HG03066 (cell line): ENCODE data around the gene SLC6A18.

Experiments used
- ATAC-seq: cut with Tn5 transposase; IDR thresholded peaks from one replicate; pipeline ENCODE4 v1.9.1; 2021; ENCODE audit warnings: low read depth; ENCODE audit not compliant: unreplicated experiment

SLC6A18 gene

DNA sequence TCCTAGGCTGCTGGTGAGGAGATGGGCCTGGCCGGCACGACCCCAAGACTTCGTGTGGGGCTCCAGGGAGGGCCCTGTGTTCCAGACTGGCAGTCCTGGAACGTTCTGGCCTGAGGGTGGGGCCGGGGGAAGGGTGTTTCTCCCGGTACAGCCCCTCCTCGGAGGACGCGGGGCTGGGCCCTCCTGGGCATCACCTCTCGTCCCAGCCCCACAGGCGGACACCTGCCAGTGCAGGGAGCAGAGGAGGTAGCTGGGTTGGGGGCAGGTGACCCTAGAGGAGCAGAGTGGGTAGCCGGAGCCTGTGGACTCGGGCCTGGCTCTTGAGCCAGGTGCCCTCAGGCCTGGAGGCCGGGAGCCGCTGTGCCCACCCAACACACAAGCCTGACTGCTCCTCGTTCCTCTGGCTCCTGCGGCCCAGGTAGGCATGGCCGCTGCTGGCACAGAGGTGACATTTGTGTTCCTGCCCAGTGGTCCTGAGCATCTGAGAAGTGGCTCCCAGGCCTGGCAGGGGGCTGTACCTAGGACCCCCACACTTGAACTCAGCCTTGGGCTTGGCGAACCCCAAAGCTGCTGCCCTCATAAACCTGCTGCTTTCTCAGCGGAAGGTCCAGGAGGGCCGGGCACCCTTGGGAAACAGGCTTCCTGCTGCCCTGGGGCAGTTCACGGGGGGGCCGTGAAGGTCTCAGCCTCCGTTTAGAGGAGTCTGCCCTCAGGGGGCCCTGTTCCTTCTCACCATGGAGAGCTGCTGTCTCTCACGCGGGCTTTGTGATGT is 23.0 kb upstream of the SLC6A18 start:
- ATAC-seq = no peak

DNA sequence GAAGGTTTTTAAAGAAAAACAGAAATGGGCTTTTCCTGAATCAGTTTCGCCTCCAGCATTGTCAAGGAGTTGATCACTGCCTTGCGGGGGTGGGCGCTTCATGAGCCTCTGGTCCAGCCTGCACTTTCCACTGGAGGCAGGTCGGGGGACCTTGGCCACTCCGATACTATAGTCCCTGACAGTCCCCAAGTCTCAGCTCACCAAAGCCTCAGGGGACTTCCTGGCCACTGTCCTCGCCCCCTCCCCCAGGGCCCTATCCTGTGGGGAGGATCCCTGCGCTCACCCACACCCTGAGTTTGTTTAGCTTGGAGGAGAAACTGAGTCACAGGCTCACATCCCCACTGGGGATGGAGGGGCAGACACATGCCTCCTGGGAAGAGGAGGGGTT is 22.4 kb upstream of the SLC6A18 start:
- ATAC-seq = no peak

DNA sequence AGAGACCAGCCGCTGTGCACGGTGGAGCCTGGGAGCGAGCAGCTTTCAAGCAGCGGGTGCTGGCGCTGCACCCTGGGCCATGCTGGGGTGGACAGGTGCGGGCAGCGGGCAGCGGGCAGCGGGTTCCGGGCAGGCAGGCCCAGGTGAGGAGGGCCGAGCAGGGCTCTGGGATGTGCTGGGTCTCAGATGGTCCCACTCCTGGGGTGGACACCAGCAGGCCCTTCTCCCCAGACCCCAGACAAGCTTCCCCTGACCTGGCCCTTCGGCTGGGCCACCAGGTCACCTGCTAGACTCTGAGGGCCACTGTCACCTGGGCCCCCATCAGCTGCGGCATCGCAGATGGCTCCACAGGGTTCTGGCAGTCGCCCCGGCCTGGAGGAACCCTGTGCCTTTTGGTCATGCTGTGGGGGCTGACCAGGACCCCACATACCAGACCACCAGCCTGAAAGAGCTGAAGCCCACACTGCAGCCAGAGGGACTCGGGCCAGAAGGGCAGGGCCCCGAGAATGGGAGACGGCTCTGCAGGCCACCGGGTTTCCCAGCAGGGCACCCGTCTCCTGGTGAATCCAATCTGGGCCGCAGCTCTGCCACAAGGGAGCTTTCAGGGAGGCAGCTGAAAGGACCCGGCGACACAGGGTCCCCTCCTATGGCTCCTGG is 21.7 kb upstream of the SLC6A18 start:
- no peak for ATAC-seq

DNA sequence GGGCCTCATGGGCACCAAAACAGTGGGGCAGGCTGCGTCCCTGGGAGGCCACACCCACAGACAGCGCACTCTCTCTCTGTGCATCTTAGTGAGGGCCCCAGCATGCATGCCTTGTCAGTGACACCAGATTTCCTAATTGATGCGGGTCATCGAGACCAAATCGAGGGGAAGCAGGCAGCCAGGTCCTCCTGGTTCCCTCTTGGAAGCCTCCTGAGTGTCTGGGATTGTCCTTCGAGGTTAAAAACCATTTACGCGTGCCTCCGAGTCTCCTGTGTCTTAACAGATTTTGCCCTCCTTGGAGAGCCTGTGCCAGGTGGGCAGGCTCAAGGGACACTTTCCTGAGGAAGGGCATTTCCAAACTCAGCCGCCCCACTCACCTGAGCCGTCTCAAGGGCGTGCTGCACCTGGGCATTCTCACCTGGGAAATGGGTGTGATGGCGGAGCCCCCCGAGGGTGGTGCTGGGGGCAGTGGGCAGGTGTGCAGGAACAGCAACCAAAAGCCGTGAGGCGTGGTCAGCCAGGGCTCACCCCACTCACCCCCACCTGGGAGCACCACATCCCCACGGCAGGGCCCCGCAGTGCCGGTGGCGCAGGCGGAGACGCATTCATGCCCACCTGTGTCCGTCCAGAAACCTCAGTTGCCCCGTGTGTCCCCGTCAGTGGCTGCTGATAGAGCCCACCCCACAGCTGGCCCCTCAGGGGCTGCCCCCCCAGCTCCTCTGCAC is 21.1 kb upstream of the SLC6A18 start:
- ATAC-seq = no peak

DNA sequence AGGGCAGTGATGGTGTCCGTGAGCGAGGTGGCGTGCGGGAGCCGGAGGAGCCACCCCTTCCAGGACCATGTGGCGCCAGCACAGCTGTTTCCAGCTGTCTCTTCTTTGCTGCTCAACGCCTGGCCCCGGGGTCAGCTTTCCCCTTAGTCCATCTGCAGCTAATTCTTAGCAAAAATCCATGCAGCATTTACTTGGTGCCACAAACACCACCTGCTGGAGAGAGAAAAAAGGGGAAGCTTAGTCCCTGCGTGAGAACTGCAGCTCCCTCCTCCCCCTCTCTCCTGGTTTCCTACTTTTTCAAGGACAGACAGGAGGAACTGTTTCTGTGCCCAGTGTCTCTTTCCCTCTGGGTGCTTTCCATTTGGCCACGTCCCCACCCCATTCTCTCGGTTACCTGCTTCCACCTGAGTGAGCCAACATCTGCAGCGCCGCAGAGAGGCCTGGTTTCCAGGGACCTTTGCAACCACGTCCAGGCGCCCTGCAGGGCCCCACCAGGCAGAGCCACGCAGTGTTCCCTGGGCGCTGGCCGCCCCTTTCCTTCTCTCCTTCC is 20.4 kb upstream of the SLC6A18 start:
- ATAC-seq = no peak

DNA sequence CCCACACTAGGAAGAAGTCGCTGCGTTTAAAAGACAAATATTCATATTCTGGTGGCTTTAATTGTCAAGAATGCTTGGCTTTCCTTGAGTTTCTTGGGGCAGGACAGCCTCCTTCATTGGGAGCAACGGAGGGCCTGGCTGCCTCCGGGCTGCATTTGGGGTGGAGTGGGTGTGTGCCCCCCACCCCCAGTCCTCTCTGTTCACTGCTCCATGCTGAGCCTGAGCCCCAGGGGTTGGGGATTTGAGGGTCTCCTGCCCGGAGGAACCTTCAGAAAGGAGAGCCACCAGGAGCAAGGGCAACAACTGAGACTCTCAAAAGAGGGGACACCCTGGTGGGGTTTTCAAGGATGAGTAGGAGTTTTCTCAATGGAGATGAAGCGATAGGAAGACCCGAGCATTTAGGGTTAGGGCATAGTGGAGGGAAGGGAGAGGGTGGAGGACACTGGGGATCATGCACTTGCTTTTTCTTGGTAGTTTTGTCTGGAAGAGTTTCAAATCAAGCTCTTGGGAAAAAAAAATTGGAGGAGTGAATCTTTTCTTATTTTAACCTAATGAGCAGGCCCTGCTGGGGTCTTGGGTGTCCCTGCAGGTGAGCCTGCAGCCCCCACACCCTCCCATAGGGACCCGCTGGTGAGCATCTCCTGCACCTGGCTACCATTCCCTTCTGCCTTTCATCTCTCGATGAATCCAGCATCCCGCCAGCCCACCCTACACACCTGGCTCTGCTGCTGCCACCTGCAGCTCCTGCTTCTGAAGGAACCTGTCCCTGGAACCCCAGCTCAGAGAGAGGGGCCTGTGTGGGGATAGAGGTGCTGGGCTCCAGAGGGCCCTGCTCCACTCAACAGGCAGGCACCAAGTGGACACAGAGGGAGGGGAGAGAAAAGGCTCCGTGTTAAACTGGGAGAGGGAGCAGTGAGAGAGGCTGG is 19.7 kb upstream of the SLC6A18 start:
- ATAC-seq = no peak

DNA sequence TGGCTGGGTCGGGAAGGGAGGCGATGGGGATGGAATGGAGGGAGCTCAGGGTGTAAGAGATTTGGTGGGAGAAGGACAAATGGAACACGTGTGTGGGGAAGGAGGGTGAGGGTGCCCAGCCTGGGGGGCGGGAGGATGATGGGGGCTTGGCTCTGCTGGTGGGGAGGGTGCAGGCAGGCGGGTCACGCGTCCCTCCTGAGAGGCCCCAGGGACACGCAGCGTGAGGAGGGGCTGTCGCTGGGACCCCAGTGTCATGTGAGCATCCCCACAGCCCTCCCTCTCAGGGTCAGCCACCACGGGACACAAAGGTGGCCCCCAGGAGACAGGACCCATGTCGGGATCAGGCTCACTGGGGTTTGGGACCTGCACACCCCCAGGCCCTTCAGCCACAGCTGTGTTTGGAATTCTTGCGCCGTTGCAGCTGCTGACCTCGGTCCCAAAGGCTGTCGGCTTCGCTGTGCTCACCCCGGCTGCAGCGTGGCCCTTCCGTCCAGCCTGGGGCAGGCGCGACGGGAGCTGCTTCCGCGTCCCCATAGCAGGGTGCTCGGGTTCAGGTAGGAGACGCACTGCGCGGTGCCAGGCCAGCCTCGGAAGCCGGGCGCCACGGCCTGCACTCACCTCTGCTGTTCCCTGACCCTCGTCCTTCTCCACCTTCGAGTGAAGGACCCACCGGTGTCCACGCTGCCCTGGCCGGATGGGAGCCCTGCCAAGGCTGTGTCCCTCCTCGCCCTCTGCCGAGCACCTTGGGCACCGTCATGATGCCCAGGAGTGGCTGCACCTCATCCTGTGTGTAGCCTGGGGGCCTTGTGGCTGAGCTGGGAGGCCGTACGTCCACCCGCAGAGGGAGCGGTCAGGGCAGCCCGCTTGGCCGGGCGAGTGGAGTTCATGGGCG is 18.4 kb upstream of the SLC6A18 start:
- no peak for ATAC-seq

DNA sequence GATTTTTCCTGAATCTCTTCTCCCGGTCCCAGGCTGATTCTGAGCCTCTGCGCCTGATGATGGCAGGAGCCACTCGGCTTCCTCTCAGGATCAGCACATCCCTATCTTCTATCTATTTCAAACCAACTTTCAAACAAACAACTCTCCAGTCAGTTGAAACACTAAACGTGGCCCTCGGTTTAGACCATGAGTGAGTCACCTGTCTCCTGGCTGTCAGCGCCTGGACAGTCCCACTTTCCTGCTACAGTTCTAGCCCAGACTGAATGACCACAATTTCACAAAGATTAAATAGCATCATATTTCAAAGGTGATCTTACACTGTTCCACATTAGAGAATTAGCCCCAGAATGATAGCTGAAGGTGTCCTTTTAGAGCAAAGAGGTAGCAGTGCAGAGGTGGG is 17.6 kb upstream of the SLC6A18 start:
- no peak for ATAC-seq

DNA sequence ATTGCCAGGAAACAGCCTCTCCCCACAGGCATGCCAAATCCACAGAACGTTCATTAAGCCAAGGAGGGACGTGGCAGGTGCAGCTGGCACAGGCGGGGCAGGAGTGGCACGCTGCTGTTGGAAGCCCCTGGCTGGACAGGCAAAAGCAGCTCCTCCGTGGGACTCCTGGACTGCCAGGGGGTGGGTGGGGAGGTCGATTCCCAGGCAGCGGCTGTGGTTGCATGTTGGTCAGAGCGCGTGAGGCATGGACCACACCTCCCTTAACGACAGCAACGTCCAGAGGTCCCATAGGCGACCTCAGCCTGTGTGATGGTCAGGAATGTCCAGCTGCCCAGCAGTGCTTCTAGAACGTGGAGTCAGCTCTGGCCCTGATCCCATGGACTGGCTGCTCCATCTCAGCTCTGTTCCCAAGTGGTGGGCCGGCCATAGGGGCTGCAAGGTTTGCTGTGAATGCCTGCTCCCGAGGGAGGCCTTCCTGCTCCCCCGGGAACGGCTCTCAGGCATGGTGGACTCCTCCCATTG is 16.9 kb upstream of the SLC6A18 start:
- ATAC-seq = no peak

DNA sequence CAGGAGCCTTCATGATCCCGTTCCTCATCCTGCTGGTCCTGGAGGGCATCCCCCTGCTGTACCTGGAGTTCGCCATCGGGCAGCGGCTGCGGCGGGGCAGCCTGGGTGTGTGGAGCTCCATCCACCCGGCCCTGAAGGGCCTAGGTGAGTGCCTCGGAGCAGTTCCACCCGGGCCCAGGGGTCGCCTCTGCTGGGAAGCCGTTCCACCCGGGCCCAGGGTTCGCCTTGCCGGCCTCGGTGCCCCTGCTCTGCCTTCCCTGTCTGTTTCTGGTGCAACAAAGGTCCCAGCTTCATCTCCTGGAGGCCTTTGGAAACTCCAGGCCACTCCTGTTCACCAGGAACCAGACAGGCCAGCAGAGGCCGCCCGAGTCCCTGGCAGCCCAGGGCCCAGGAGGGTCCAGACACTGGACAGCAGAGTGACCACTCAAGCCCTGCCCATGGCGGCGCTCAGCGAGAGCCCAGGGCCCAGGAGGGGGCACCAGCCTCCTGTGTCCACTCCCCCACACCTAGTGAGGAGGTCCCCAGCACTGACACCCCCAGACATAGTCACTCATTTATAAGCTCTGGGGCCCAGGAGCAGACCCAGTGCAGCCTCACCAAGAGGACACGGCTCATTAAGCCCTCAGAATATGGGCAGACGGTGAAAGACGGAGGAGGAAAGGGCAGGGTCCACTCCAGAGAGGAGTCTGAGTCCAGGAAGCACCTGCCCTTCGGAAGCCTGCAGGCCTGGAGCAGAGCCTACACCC is 16.3 kb upstream of the SLC6A18 start:
- ATAC-seq = no peak

DNA sequence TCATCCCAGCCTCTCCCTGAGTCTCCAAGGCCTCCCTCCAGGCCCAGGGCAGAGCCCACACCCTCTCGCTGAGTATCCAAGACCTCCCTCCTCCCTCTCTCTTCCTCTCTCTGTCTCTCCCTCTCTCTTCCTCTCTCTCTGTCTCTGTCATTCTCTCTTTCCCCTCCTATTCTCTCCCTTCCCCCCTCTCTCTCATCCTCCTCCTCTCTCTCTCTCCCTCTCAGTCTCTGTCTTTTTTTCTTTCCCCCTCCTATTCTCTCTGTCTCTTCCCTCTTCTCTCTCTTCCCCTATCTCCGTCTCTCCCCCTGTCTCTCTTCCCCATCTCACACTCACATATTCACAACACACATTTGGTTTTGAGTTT is 15.7 kb upstream of the SLC6A18 start:
- no peak for ATAC-seq

DNA sequence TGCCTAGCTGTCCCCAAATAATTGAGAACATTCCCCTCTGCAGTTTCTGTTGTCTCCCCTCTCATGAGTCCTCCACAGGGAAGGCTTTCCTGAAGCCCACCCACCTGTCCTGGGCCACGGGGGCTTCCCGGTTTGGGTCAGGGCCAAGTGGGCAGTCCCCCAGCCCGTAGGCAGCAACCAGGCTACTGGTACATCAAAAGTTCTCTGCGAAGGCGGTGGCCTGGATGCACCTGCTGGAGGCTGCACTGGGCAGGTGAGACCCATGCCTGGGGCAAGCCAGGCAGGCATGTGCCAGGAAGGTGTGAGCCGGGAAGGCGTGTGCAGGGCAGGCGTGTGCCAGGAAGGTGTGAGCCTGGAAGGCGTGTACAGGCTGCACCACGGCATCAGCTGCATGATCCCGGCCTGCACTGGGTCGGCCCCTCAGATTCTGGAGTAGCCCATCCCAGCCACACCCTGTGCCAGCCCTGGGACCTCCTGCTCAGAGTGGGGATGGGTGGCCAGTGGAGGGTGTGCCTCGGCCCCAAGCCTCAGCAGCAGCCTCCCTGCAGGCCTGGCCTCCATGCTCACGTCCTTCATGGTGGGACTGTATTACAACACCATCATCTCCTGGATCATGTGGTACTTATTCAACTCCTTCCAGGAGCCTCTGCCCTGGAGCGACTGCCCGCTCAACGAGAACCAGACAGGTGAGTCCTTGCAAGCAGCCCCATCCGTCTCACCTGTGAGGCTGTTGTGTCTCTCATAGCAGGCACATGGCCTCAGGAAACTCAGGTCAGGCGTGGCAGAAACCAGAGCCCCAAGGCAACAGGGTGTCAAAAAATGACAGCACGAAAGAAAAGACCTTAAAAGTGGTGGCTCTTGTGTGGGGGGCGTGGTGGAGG is 15.0 kb upstream of the SLC6A18 start:
- no peak for ATAC-seq

DNA sequence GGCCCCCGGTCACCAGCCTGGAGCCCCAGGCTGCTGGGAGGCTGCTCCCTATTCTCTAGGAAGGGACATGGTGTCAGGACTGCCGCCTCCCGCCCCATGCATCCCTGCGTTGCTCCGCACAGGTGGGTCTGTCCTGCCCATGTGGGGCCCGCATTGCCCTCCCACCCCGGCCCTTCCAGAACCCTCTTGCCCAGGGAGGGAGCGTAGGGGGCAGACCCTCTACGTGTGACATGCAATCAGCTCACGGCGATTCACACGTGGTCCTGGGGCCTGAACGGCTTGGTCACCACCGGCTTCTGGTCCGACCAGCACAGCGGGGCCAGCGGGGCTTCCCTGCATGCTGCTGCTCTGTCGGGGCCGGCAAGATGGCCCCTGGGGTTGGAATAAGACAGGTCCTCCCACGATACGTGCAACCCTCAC is 14.3 kb upstream of the SLC6A18 start:
- ATAC-seq = no peak

DNA sequence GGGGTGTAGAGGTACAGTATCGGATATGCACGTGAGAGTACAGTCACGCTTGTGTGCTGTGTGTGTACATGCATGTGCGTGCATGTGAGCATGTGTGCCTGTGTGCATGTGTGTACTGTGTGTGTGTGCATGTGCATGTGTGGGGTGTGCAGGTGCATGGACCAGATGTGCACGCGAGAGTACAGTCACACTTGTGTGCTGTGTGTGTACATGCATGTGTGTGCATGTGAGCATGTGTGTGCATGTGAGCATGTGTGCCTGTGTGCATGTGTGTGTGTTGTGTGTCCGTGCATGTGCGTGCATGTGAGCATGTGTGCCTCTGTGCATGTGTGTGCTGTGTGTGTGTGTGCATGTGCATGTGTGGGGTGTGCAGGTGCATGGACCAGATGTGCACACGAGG is 13.5 kb upstream of the SLC6A18 start:
- no peak for ATAC-seq

DNA sequence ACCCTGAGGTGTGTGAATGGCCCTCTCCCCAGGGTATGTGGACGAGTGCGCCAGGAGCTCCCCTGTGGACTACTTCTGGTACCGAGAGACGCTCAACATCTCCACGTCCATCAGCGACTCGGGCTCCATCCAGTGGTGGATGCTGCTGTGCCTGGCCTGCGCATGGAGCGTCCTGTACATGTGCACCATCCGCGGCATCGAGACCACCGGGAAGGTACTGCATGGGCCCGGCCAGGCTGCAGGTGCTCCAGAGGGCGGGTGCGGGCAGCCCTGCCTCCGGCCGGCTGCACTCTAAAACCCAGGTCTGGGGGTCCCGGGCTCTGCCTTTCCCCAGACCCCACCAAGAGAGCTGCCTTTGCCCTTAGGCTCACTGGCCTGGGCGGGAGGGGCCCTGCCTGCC is 12.9 kb upstream of the SLC6A18 start:
- ATAC-seq = no peak

DNA sequence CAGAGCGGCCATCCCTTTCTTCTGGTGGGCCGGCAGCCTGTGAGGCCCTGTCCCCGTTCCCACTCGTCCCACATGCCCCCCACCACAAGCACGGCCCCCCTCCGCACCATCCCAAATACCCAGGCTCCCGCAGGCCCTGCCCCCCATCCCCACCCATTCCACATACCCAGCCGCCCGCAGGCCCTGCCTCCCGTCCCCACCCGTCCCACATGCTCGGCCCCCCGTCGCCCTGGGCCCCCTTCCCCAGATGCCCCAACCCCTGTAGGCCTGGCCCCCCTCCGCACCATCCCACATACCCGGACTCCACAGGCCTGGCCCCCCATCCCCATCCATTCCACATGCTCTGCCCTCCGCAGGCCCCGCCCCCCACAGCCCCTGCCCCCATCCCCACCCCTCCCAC is 12.3 kb upstream of the SLC6A18 start:
- ATAC-seq = no peak

DNA sequence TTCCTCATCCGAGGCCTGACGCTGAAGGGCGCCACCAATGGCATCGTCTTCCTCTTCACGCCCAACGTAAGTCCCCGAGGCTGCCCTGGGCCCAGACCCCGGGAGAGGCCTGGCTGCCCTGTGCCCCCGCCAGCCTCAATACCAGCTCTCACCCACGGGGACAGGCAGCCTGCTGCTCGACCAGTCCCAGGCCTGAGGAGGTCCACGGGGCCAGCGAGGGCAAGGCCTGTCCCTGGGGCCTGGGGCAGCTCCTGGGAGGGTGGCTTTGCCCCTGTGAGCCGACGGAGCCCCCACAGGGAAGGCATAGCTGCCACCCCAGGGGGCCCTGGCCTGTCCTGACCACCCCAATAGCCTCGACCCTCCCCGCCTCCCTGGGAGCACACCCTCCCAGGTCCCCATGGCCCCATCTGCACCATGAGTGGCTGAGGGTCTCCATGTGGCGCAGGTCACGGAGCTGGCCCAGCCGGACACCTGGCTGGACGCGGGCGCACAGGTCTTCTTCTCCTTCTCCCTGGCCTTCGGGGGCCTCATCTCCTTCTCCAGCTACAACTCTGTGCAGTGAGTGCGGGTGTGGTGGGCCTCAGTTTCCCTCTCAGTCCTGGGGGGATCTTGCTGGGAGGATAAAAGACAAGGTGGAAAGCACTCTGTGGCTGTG is 11.5 kb upstream of the SLC6A18 start:
- no peak for ATAC-seq
